Esophagus mucosa (tissue), 1 donor: Measurements from ENCODE around the gene HNF4A. TPM values are rescaled to one million over a fixed set of nuclear protein-coding genes. Genes with fewer than 3 reads are reported as not detected.
"Not testable (repeated sequence)": the region's sequence is repeated elsewhere in the genome, so short reads cannot be mapped to it uniquely, and the experiment has no call there.

Experiments
- ATAC-seq: fragments of 200-7000 bp; cut with Tn5 transposase; one replicate; pipeline ENCODE4 v1.9.1; 2020
- total RNA-seq: library from RNA; stranded (reverse); gene quantifications from one replicate; pipeline ENCODE4 v1.2.4, GENCODE V29; 2023
- donor health status: DM: yes; HTN: yes; CAD: no.

The HNF4A gene
- total RNA-seq, 1 donor from 2014 or later: not detected

DNA sequence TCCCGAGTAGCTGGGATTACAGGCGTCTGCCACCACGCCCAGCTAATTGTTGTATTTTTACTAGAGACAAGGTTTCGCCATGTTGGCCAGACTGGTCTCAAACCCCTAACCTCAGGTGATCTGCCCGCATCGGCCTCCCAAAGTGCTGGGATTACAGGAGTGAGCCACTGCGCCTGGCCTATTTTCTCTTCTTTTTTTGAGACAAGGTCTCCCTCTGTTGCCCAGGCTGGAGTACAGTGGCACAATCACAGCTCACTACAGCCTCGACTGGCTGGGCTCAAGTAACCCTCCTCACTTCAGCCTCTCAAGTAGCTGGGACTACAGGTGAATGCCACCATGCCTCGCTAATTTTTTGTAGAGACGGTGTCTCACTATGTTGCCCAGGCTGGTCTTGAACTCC lies 9.6 kb upstream of the HNF4A start:
- not testable (repeated sequence) for ATAC-seq

DNA sequence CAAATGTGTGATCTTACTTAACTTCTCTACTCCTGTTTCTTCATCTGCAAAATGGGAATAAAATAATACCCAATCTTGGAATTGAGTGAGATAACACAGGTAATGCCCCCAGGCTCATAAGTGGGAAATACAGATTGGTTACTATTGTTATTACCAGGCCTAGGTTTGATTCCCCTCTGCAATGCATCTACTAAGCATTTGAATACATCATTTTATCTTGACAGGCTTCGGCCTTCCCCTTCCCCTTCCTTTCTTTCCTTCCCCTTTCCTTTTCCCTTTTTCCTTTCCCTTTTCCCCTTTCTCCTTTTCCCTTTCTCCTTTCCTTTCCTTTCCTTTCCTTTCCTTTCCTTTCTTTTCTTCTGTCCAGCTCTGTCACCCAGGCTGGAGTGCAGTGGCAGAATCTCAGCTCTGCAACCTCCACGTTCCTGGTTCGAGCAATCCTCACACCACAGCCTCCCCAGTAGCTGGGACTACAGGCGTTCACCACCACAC lies 7.3 kb upstream of the HNF4A start:
- ATAC-seq: no peak

DNA sequence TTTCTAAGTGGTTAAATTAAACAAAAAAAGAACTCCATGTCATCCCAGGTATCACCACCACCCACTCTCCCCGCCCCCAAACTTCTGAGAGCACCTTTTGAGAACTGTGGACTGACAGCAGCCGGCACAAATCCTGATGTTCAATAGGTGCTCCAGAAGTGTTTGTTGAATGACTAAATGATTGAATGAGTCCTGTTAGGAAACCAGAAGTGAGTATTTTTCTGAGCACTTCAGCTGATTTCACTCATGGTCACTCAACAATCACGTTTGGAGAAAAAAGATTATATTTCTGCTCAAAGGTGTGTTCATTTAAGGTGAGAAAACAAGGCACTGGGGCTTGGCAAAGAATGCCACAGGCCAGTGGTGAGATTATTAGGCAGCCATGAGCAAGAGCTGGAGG lies 6.2 kb upstream of the HNF4A start:
- no peak for ATAC-seq

DNA sequence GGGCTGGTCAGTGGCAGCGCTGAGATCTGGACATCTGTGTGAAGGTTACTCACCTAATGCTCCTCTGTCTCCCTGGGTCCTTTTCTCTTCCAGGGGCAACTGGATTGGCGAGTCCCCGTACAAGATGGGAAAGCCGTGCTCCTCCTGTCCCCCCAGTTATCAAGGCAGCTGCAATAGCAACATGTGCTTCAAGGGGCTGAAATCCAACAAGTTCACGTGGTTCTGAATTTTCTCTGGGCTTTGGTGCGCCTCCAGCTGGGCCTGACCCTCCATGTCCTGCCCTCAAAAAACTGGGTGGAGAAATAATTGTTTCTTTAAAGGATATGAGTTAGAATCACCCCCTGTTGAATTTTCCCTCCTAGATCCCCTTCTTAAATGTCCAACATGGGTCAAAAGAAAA lies 4.9 kb upstream of the HNF4A start:
- ATAC-seq: no peak

DNA sequence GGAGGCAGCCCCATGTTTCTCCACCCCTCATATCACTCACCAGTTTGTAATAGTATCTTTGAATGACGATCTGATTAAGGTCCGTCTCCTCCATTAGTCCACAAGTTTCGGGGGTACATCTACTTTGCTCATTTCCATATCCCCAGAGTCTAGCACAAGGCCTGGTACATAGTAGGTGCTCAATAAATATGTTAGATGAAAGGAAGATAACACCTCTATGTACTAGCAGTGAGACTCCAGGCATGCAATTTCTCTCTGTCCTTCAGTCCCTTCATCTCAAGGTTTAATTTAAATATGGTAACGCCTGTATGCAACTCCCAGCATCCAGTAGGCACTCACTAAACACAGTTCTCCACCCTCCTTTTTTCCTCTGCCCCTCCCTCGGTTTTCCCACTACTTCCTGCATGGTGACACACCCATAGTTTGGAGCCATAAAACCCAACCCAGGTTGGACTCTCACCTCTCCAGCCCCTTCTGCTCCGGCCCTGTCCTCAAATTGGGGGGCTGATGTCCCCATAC lies 461 bp upstream of the HNF4A start:
- ATAC-seq: no peak

DNA sequence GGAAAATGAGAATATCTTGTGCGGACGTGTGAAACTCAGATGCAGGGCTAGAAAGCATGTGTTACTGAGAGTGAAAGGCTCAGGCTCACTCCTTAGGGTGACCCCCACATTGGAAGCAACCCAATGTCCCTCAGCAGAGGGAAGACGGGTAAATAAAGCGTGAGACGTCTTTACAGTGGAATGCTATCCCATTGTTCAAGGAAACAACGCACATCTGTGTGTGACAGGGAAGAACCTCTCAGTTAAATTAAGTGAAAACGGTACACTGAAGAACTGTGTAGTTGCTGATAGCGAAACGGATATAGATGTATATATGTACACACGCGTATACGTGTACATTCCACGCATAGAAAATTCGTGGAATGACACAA lies 839 bp downstream of the HNF4A start:
- ATAC-seq: no peak

DNA sequence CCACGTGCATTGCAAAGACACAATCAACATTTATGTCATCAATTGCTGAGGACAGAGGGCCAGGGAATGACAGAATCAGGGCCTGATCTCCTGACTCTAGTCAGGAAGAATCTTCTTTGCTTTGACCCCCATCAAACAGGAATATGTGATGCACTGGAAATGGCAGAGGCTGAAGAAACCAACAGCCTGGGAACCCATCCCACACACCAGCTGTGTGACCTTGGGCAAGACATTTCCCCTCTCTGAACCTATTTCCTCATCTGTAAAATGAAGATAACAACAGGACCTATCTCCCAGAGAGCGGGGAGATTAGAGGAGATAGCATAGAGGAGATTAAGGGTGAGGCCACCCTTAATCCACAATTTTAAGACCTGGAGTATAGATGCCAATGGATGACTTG lies 1.5 kb downstream of the HNF4A start:
- no peak for ATAC-seq

DNA sequence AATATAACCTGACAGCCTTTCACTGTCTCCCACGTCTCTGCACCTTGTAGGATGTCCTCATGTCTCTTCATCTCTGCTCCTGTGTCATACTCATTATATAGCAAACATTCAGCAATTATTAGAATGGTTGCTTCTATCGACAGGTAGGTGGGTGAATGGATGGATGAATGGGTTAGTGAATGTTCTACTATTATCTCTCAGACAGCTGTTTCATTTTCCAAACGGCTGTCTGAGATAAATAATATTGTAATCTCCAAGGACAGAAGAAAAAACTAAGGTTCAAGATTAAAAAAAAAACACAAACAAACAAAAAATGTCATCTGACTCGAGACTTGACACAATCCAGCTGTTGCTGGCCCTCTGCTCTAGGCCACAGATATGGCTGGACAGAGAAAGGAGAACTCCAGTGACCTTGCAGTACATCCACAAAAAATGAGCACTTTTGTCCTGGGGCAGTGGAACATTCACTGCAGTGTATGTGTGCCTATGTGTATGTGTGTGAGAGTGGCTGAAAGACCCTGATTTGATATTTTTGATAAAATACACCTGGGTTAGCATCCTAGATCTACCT lies 2.1 kb downstream of the HNF4A start:
- ATAC-seq: no peak

DNA sequence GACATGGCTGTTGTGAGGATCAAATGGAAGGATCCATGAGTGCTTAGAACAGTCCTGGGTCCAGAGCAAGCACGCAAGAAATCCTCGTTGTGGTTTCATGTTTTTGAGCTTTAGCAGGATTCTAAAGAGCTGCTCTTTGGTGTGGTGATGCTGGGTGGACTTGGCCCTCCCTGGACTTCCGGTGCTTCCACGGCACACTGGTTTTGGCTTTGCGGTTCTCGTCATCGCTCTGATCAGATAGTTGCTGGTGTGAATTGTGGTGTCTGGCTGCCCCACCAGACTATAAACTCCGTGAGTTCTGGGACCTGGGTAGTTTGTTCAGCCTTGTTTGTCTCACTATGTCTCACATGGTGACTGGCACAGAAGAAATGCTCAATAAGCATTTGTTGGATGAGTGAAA lies 3.3 kb downstream of the HNF4A start:
- ATAC-seq: no peak

DNA sequence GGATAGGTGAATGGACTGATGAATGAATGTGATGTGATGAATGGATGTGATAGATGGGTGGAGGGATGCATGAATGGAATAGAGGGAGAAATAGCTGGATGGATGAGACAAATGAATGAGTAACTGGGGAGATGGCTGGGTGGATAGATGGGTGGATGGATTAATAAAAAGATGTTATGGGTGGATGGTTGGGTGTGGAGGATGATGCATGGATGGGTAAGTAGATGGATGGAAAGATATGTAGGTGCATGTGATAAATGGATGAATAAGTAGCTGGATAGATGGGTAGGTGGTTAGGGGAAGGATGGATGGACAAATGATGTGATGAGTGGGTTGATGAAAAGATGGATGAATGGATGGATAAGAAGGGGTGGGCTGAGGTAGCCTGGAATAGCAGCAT lies 4.7 kb downstream of the HNF4A start:
- no peak for ATAC-seq

DNA sequence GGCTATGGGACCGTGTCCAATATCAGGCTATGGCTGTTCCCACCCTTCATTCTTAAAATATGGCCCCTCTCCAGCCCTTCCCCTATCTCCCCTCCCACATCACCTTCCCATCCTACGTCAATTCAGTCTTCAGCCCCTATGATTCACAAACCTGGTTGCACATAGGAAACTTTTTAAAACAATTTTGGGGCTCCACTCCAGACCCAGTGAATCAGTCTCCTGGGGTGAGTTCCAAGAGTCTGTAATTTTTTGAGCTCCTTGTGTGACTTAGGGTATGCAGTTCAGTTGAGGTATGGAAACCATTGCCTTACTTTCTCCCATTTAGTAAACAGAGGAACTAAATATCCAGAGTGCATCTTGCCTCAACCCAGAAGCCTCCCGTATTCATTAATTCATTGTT lies 5.5 kb downstream of the HNF4A start:
- no peak for ATAC-seq

DNA sequence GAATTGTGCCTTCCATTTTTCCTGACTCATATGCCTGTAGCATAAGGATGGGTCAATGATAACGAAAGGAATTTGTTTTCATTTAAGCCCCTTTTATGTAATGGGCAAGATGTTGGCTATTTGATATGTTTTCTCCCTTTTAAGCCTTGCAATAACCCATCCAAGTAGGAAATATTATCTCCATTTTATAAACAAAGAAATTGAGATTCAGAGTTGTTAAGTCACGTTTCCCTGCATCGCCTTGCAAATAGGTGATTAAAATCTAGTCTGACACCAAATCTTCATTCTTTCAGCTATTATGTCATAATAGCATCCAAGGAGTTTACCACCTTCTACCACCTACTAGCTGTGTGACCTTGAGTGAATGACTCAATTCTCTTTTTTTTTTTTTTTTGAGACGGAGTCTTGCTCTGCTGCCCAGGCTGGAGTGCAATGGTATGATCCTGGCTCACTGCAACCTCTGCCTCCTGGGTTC lies 7.0 kb downstream of the HNF4A start:
- ATAC-seq: no peak

DNA sequence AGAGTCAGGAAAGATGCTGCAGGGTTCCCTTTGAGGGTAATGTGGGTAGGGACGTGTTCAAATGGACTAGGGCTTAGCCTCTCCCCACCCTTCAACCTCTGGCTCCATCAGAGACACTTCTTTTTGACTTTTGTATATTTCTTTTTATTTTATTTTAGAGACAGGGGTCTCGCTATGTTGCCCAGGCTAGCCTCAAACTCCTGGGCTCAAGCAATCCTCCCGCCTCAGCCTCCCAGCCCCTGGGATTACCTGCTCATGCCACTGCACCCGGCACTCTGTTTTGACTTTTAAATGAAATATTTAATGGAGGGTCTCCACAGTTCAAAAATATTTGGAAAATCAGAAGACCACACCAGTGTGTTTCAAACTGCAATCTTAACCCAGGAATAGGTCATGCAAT lies 8.6 kb downstream of the HNF4A start:
- no peak for ATAC-seq

DNA sequence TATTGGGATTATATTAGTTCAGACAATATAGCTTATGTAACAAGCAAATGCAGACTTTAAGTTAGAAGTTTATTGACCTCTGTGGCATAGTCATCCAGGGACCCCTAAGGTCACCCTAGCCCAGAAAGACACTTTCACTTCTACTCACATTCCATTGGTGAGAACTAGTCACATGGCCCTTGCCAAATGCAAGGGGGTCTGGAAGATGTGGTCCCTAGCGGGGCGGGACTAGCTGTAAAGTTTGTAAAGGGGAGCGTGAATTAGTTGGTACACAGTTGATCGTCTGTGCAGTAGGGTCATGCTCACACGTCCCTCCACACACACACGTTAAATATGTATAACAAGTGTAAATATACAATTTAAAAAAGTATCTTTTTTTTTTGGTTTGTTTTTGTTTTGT lies 9.3 kb downstream of the HNF4A start:
- no peak for ATAC-seq

DNA sequence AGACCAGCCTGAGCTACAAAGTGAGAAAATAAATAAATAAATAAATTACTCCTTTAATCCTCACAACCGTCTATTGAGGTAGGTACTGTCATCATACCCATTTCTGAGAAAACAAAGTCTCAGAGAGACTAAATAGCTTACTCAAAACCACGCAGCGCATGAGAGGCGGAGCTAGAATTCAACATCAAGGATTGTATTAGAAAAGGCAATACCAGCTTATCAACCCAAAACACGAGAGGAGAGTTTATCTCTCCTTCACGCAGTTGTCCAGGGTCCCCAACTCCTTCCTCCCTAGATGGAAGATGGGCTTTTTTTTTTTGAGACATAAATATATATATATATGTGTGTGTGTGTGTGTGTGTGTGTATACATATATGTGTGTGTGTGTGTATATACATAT lies 12.2 kb downstream of the HNF4A start:
- no peak for ATAC-seq

DNA sequence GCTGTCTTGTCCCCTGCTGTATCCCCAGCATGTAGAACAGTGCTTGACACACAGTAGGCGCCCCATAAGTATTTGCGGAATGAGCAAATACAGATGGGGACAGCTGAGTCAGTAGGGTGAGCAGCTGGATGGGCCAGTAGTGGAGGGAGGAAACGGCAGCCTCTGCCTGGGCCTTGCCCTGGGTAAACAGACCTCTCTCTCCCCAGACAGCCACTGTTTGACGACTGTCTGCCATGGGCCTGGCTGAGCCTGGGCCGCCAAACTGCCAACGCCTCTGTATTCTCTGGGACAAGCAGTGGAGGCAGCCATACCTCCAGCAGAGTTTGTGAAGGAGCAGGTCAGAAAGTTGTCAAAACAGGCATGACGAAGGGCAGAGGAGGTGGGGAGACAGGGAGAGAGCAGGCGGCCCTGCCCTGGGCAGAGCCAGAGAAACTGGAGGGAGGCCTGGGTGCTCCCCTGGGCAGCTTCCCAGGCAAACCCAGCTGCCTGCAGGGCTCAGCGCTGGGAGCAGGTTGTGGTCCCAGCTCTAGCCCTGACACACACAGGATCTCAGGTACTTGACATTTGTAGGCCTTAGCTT lies 15.2 kb downstream of the HNF4A start:
- peak; percentile 60 for ATAC-seq

DNA sequence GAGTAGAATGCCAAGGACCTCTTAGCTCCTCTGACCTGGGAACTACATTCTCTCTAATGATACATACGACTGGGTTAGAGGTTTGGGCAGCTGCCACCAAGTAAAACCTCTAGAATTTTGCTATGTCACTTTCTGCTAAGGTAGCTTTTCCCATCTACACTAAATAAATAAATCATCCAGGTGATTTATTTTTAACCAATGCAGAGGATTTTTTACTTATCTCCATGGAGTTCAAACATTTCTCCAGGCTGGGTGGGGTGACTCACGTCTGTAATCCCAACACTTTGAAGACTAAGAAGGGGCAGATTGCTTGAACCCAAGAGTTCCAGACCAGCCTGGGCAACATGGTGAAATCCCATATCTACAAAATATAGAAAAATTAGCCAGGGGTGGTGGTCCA lies 27.1 kb downstream of the HNF4A start:
- no peak for ATAC-seq

DNA sequence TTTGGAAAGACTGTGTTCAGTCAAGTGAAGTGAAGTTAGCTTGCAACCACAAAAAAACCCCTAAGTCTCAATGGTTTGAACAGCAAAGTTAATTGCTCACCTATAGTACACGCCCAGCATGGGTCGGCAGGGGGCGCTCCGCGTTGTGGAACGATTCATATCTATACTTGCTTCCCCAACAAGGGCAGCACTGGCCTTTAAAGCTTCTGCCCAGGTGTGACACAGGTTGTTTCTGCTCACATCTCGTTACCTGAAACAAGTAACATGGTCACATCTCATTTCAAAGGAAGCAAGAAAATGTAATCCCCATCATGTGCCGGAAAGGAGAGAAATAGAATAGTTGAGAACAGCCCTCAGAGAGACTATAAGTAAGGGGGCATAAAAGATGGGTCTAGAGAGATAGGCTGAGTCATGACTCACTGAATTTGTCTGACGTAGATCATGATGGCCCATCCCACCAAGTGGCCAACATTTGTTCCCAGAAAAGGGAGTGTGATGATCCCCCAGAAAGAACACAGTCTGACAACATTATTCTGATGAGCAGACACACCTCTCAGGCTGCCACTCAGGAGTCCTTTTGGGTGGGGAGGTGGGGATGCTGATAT lies 29.0 kb downstream of the HNF4A start:
- ATAC-seq: peak; percentile 74

DNA sequence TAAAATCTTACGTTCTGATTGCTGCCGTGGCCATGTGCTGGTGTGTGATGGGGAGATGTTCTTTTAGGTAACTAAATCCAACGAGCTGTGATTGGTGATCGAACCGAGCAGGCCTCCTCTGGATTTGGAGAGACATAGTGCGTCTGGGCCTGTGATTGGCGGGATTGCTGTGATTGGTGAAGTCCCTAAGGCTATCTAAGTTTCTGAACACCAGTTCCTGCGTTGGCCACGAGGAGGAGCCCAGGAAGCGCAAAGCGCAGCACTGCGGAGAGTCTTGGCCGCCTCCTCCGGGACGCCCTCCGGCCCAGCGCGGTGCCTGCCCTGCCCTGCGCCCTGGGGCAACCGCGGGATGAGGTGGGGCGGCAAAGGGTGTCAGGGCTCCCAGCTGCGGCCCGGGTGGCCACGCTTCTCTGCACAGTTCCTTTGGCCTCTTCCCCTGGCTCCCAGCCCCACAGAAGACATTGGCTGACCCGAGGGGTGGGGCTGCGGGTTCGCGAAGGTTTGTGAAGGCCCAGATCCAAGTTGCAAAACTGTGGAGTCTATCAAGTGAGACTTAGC lies 33.0 kb downstream of the HNF4A start:
- ATAC-seq: peak; percentile 84

DNA sequence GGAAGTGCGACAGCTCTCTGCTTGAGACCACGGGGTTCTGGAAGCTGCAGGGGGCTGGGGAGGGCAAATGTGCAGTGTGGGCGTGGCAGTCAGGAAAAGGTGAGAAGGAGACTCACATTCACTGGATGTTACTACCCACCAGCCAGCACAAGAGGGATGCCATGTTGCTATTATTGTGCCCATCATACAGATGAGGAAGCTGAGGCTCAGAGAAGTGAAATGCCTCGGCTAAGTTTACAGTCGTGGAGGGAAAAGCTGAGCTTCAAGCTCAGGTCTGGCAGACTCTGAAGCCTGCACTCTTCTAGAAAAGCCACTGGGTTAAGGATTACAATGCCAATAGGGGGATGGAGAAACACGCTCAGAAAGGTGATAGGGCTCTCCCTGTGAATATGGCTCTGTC lies 34.4 kb downstream of the HNF4A start:
- ATAC-seq: no peak

DNA sequence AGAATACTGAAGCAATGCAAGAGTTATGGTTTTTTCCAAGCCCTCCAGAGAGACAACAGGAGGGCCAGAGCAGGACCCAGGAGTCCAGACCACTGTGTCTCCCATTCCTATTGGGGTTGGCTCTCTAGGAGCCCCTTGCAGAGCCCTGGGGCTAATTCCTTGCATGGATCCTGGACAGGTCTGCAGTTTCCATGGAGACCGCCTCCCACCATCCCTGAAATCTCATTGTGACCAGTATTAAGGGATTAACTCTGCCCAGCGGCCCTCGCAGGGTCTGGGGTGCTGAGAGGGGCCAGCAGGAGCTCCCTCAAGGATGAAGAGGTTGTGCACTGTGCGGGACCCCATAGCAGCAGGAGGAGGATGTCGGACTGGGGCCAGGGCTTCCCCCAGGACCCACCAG lies 34.8 kb downstream of the HNF4A start:
- ATAC-seq: no peak

DNA sequence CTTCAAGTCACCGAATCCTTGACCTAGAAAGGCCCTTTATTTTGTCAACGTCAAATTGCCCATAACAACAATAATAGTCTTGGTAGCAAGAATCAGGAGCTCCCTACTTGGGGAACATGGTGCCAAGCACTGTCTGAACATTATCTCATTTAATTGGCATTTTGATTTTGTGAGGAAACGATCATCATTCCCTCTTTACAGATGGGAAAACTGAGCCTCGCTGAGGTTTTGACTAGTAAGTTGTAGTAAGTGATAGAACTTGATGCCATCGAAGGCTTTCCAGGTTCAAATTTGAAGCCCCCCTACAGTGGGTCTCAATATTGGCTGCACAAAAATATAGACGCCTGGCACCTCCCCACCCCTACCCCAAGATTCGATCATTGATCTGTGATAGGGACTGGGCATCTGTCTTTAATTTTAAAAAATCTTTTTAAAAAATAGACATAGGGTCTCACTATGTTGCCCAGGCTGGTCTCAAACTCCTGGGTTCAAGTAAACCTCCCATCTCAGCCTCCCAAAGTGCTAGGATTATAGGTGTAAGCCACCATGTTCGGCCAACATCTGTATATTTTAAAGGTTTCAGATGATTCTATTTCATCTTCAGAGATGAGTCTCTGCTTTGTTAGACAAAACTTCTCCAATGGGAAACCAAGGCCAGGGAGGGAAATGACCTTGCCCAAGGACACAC lies 36.7 kb downstream of the HNF4A start:
- ATAC-seq: no peak
